ENCODE results near the gene SPTB. TPM values are rescaled to one million over a fixed set of nuclear protein-coding genes. Genes with fewer than 3 reads are reported as not detected.

SPTB gene
- polyA plus RNA-seq, 4 donors: 13.1 to 19.2 (median 15.3) TPM

- DNase-seq (ENCODE audit: low read depth in 4 of 4, low spot score in 2 of 4): no peak
These were observed 23.8 kb downstream of the SPTB start for GRCh38 chr14:64855721-64856528.

GRCh38 chr14:64850369-64851137, 29.2 kb downstream of the SPTB start:
- DNase-seq (ENCODE audit: low read depth in 4 of 4, low spot score in 2 of 4): no peak

DNA sequence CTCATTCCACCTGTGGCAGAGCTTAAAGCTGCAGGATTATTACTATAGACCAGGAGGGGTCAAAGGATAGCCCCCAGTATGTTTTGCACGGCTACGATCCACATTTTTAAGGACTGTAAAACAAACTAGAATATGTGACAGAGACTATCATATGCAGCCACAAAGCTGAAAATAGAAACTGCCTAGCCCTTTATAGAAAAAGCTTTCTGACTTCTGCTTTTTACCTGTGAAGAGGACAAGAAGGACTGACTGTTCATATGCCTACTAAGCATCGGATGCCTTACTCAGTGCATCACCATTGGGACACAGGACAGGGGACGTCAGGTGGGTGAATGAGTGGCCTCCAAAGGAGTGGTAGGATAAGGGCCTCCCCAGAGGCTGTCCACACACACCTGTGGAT, 29.8 kb downstream of the SPTB start:
- no peak for DNase-seq (ENCODE audit: low read depth in 4 of 4, low spot score in 2 of 4)

GRCh38 chr14:64848239-64848638, 31.5 kb downstream of the SPTB start:
- DNase-seq (ENCODE audit: low read depth in 4 of 4, low spot score in 2 of 4): no peak

DNA sequence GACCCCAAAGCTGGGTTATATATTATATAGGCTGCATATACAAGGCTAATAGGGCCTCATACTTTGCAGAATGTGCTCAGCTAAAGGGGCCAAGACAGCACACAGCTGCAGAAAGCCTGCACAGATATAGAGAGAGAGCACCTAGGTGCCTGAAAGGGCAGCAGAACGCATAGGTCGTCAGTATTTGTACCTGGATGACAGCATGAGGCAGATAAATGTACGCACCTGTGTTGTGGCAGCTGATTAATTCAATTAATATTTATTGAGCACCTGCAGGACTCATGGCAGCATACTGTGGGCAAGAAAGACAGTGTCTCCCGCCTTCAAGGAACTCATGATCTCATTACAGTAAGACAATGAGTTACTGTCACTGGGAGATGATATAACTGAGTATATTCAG, 33.4 kb downstream of the SPTB start:
- no peak for DNase-seq (ENCODE audit: low read depth in 4 of 4, low spot score in 2 of 4)

GRCh38 chr14:64845878-64846277, 33.8 kb downstream of the SPTB start:
- peak in 1 of 4 donors; percentile 32 for DNase-seq (ENCODE audit: low read depth in 4 of 4, low spot score in 2 of 4)

DNA sequence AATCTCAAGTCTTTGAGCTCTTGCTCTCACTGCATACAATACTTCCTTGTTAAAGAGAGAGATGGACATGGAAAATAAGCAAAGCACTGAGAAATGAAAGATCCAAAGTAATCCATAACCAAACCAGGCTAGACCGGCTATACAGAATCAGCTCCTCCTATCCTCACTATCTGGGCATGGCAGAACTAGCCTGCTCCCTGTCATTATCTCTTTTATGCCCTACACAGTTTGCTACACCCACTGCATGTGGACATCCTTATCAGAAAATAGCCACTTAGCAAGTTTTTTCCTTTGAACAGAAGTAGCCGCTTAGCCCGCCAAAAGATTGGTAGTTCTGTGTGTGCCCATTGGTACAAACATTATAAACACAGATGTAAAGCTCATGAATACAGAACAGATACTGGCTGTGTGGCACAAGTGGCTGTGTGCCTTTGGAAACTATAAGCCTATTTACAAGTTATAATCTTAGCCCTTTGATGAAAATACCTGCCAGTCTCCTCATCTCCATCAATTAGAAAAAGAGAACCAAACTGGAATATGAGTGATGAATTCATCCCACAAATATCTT, 34.7 kb downstream of the SPTB start:
- DNase-seq (ENCODE audit: low read depth in 4 of 4, low spot score in 2 of 4): no peak

DNA sequence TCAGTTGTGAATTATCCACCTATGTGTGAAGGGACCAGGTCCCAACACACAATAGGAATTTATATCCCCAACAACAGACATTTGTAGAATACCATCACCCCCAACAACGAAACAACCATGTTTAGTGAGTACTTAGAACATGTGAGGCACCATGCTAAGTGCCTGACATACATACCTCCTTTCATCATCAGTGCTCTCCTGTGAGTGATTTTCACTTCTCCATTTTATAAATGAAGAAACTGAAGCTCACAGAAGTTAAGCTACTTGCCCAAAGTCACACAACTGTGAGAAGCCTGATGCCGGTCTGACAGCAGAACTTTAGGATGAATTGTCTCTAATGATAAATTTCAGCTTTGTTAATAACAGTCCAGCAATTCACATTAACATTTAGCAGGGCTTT, 35.4 kb downstream of the SPTB start:
- no peak for DNase-seq (ENCODE audit: low read depth in 4 of 4, low spot score in 2 of 4)

GRCh38 chr14:64843548-64843947, 36.2 kb downstream of the SPTB start:
- DNase-seq (ENCODE audit: low read depth in 4 of 4, low spot score in 2 of 4): no peak

- DNase-seq (ENCODE audit: low read depth in 4 of 4, low spot score in 2 of 4): no peak
These were observed 37.6 kb downstream of the SPTB start for GRCh38 chr14:64841772-64842750.

- DNase-seq (ENCODE audit: low read depth in 4 of 4, low spot score in 2 of 4): peak in 1 of 4 donors; percentile 62
These were observed 38.5 kb downstream of the SPTB start for GRCh38 chr14:64841121-64841651.

- no peak for DNase-seq (ENCODE audit: low read depth in 4 of 4, low spot score in 2 of 4)
These were observed 41.1 kb downstream of the SPTB start for GRCh38 chr14:64838656-64839055.

- no peak for DNase-seq (ENCODE audit: low read depth in 4 of 4, low spot score in 2 of 4)
These were observed 44.3 kb downstream of the SPTB start for GRCh38 chr14:64835431-64835830.

DNA sequence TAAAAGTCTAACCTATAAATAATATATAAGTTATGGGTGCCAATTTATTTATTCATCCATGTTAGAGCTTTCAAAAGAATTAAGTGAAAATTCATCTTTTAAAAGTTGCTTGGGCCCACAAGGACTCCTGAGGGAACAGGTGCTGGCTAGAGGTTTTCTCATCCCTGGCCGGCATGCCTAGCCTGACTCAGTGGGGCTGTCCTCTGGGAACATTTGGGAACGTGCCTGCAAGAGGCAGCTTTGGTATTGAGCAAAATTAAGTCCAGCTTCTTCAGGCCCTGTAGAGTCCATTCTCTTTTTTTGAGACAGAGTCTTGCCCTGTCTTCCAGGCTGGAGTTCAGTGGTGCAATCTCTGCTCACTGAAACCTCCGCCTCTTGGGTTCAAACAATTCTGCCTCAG, 44.7 kb downstream of the SPTB start:
- DNase-seq (ENCODE audit: low read depth in 4 of 4, low spot score in 2 of 4): no peak

- no peak for DNase-seq (ENCODE audit: low read depth in 4 of 4, low spot score in 2 of 4)
These were observed 48.3 kb downstream of the SPTB start for GRCh38 chr14:64831419-64831818.

DNA sequence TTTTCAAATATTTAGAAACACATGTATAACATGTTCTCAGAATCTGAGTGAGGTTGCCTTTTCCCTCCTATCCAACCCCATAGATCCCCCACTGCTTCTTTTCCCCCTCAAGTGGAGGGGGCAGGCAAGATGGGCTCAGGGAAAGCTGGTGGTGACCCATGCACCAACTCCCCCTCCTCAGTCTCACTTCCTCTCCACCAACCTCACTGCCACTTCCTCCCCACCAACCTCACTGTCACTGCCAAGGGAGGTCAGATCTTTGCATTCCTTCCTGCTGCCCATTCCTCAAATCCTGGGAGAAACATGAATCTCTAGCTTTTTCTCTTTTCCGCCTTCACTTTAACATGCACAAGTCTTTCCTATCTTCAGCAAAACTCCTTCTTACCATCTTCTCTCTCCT, 48.7 kb downstream of the SPTB start:
- no peak for DNase-seq (ENCODE audit: low read depth in 4 of 4, low spot score in 2 of 4)

DNA sequence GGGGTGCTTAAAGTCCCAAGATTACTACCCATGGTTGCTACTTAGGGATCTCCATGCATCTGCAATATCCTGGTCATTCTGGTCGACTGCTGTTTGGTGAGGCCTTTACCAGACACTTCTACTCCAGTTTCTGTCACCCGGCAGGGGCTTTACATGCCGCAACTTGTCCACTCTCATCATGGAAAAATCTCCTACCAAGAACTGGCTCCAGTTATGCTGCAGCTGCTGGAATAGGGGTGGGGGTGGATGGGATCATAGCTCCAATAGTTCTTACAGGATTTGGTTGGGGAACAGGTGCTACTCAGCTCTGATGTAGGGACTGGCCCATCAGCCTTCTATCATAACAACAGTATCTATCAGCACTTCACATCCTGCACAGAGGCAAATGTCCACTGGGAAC, 51.6 kb downstream of the SPTB start:
- no peak for DNase-seq (ENCODE audit: low read depth in 4 of 4, low spot score in 2 of 4)

DNA sequence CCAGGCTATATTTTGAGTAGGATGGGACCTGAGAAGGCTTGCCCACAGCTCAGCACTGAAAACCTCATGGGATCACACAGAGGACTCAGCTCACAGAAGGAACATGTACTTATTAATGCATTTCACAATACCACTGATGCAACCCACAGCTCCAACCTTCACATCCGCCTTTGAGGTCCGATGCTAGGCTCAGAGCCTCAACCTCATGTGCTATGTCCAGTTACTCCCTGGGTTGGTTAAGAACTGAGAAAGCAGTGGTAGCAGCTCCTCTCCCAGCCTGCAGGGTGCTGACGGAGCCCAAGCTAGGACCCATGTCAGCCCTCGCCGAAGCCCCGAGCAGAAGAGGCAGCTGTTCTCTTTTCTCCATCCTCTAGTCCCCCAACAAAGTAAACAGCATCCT, 52.9 kb downstream of the SPTB start:
- DNase-seq (ENCODE audit: low read depth in 4 of 4, low spot score in 2 of 4): no peak

DNA sequence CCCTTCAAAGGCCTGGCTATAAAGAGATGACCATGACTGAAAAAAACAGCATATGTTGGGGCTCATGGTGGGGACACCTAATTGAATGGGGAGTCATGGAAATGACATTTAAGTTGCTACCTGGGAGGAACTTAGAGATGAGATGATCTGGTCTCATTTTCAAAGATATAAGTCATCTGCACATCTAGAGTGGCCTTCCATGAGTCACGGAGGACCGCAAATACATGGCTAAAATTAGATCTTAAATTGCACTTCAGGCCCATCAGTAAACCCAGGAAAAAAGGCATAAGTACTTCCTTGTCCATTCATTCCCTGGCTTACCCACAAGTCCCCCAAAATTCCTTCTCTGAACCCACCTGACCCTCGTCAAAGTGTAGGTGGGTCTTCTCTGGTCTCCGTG, 53.4 kb downstream of the SPTB start:
- no peak for DNase-seq (ENCODE audit: low read depth in 4 of 4, low spot score in 2 of 4)

DNA sequence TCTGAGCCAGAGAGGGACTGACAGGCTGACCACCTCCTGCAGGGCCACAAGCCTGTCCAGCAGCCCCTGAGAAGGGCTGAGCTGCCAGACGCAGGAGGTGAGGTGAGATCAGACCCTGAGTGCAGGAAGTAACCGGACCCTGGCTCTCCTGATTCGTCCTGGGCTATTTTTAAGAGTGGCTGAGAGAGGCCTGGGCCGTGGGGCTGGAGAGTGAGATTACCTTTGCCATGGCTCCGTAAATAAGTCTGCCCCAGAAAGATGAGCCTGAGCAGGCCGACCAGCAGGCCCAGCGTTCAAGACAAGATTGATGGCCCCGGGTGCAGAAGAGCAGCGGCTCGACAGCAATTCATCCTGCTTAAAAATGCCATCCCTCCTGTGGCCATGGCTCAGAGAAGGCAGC, 54.2 kb downstream of the SPTB start:
- DNase-seq (ENCODE audit: low read depth in 4 of 4, low spot score in 2 of 4): peak in 2 of 4 donors; percentile 65 to 69
